GM12878 (cell line): ENCODE results near the gene CCDC8. TPM values are rescaled to one million over a fixed set of nuclear protein-coding genes. Genes with fewer than 3 reads are reported as not detected.
A peak's percentile ranks its signal among the peaks of the same experiment; 100 is the strongest.
"Not testable (repeated sequence)": the region's sequence is repeated elsewhere in the genome, so short reads cannot be mapped to it uniquely, and the experiment has no call there.

Experiments used
- ATAC-seq: fragments of 200-7000 bp; cut with Tn5 transposase; 3 replicates; pipeline ENCODE4 v1.9.1; 2020; ENCODE audit warnings: mild to moderate bottlenecking, moderate library complexity
- BruUV-seq: library from RNA; stranded (reverse); fragments of 400-500 nt; replicated peaks from 2 replicates; lab custom pipeline; 2021; lab: Mats Ljungman, UMichigan
- CTCF ChIA-PET: fragments of 300-600 bp; sonication (Branson Sonifier 250); formaldehyde crosslinking; extraction: SDS; loops from one replicate; lab custom pipeline; 2021; ENCODE audit warnings: inconsistent platforms; lab: Yijun Ruan, JAX
- POLR2A ChIA-PET: fragments of 350-600 bp; formaldehyde crosslinking; extraction: SDS; loops from one replicate; lab custom pipeline; 2021; ENCODE audit warnings: inconsistent platforms; lab: Charles Lee
- RAD21 ChIA-PET: fragments of 300-600 bp; sonication (Branson Sonifier 250); formaldehyde crosslinking; loops from one replicate; lab custom pipeline; 2023; ENCODE audit warnings: antibody characterized with exemption; ENCODE audit not compliant: unreplicated experiment; lab: Charles Lee
- SMC1A ChIA-PET: fragments of 300-600 bp; sonication (Branson Sonifier 250); formaldehyde crosslinking; loops from one replicate; lab custom pipeline; 2023; ENCODE audit not compliant: unreplicated experiment, uncharacterized antibody; lab: Charles Lee
- DNase-seq: peaks from one replicate; pipeline ENCODE4 v3.0.0-alpha.2; 2011; ENCODE audit warnings: low read depth, low spot score
- FAIRE-seq: peaks from 3 replicates; lab custom pipeline; 2011; peaks lifted over from hg19 to GRCh38; lab: Jason Lieb, UNC
- H2AFZ ChIP-seq: 2 replicates; pipeline ENCODE4 v1.6.0; 2011; ENCODE audit warnings: low read depth, low read length, control low read depth; ENCODE audit not compliant: control insufficient read depth
- H3K27ac ChIP-seq: 2 replicates; pipeline ENCODE4 v1.5.1; 2011; ENCODE audit warnings: control low read depth; ENCODE audit not compliant: control insufficient read depth, insufficient read depth
- H3K27me3 ChIP-seq, 2 experiments: replicated peaks in 1 of 2; 2 replicates each; pipeline versions ENCODE4 v1.6.0 to v1.6.1; 2011; ENCODE audit warnings: low read length in 1 of 2; ENCODE audit not compliant: control insufficient read depth in 2 of 2, insufficient read depth in 2 of 2
- H3K36me3 ChIP-seq, 2 experiments: 2 replicates each; pipeline ENCODE4 v1.5.1; 2011; ENCODE audit warnings: low read length in 1 of 2; ENCODE audit not compliant: control insufficient read depth in 2 of 2, insufficient read depth in 2 of 2
- H3K4me1 ChIP-seq: 2 replicates; pipeline ENCODE4 v1.6.1; 2011; ENCODE audit warnings: mild to moderate bottlenecking, low read length, moderate library complexity, mixed read lengths; ENCODE audit not compliant: control insufficient read depth, insufficient read depth
- H3K4me2 ChIP-seq: 2 replicates; pipeline ENCODE4 v1.6.0; 2011; ENCODE audit warnings: control low read depth; ENCODE audit not compliant: control insufficient read depth, insufficient read depth
- H3K4me3 ChIP-seq: fragments of 200-600 bp; sonication (generic); 2 replicates; pipeline ENCODE4 v1.5.1; 2016
- H3K79me2 ChIP-seq: 2 replicates; pipeline ENCODE4 v1.6.0; 2011; ENCODE audit warnings: low read length; ENCODE audit not compliant: control insufficient read depth, insufficient read depth
- H3K9ac ChIP-seq: 2 replicates; pipeline ENCODE4 v1.8.0; 2011; ENCODE audit warnings: low read length, control low read depth, mixed read lengths; ENCODE audit not compliant: control insufficient read depth, insufficient read depth
- H3K9me3 ChIP-seq: replicated peaks from 3 replicates; pipeline ENCODE4 v1.5.1; 2011; ENCODE audit warnings: mild to moderate bottlenecking, low read length; ENCODE audit not compliant: control insufficient read depth, insufficient read depth
- H4K20me1 ChIP-seq: 2 replicates; pipeline ENCODE4 v1.6.0; 2011; ENCODE audit not compliant: control insufficient read depth, insufficient read depth
- BCL3 ChIP-seq: IDR thresholded peaks from 2 replicates; pipeline ENCODE4 v1.6.1; 2011; ENCODE audit warnings: borderline replicate concordance, low read depth, mild to moderate bottlenecking, moderate library complexity, low read length; ENCODE audit not compliant: insufficient read depth, poor library complexity, severe bottlenecking
- ZNF217 ChIP-seq: fragments of 450-650 bp; IDR thresholded peaks from 2 replicates; pipeline ENCODE4 v1.6.1; 2017; ENCODE audit warnings: antibody characterized with exemption, mild to moderate bottlenecking
- WGBS: methylation state at CpG from one replicate; pipeline ENCODE4 v1.1.6; 2016; ENCODE audit warnings: low lambda C conversion rate; ENCODE audit not compliant: insufficient replicate concordance, insufficient coverage; ENCODE audit errors: missing lambda C conversion rate; 5-methylcytosine and 5-hydroxymethylcytosine counted together
- in situ Hi-C: fragments of 300-500 bp; cut with MboI; formaldehyde crosslinking; loops from 9 replicates; pipeline ENCODE4 v1.14.3; 2018; ENCODE audit warnings: mixed read lengths
- intact Hi-C: fragments of 100-400 bp; cut with micrococcal nuclease; formaldehyde crosslinking; loops from one replicate; pipeline ENCODE4 v1.14.2; 2022; ENCODE audit not compliant: unreplicated experiment
- polyA plus RNA-seq, 11 experiments: library from polyadenylated mRNA; depleted of rRNA in 4 of 11; unstranded in 6 of 11; stranded (reverse) in 5 of 11; fragments of >200 nt; fragmentation: Nextera tagmentation in 4 of 11; fragmentation: Illumina TruSeq in 1 of 11; extraction: Ambion mirVana in 4 of 11; extraction: Trizol in 1 of 11; gene quantifications; 1 replicate in 1 of 11; 2 replicates in 10 of 11; pipeline versions ENCODE4 v1.2.1 to v1.2.3, GENCODE V29; 2011 to 2016; ENCODE audit warnings: inconsistent platforms in 2 of 11, missing spikeins in 2 of 11, low read depth in 1 of 11
- total RNA-seq, 4 experiments: library from RNA; depleted of rRNA in 3 of 4; stranded (reverse); fragments of >200 nt in 3 of 4; fragmentation: Illumina TruSeq in 1 of 4; extraction: Trizol in 1 of 4; gene quantifications; 2 replicates each; pipeline versions ENCODE4 v1.2.1 to v1.2.3, GENCODE V29; 2013 to 2021

Gene CCDC8
- total and polyA plus RNA-seq, 10 of the 15 experiments (the other 5 are each of a cell fraction or from before 2014, with no cell fraction given): under 0.01 to 0.15 (median 0.05) TPM; not detected in 5

DNA sequence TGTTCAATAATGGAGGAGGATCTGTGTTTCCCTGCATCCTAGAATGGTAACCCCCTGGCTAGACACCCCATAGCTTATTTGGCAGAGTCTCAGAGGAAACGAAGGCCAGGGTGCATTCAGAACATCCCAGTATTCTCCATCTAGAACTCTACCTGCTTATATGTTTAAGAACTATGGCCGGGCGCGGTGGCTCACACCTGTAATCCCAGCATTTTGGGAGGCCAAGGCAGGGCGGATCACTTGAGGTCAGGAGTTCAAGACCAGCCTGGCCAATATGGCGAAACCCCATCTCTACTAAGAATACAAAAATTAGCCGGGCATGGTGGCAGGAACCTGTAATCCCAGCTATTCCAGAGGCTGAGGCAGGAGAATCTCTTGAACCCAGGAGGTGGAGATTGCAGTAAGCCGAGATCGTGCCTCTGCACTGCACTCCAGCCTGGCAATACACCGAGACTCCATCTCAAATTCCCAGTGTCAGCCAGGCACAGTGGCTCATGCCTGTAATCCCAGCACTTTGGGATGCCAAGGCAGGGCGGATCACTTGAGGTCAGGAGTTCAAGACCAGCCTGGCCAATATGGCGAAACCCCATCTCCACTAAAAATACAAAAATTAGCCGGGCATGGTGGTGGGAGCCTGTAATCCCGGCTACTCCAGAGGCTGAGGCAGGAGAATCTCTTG, 15.4 kb downstream of the CCDC8 start:
- H3K79me2 ChIP-seq, H3K9ac ChIP-seq, H3K4me2 ChIP-seq, H3K27me3 ChIP-seq, H3K4me3 ChIP-seq, POLR2A ChIA-PET, H3K4me1 ChIP-seq, H3K27ac ChIP-seq, FAIRE-seq, in situ Hi-C loops, H3K36me3 ChIP-seq, H3K9me3 ChIP-seq, H4K20me1 ChIP-seq, SMC1A ChIA-PET, BruUV-seq, DNase-seq, H2AFZ ChIP-seq, ATAC-seq: not testable (repeated sequence)
- intact Hi-C loops: loop anchor here (10.0 kb wide), 1 partner anchor 113 kb away; no protein-coding TSS in a partner anchor
- WGBS: 66% methylated on average over 14 of the region's 14 CpGs
- RAD21 ChIA-PET: interaction anchor here (1.7 kb wide), 1 partner anchor 117 kb away, joined by 6 read pairs; no protein-coding TSS in a partner anchor
- CTCF ChIA-PET: interaction anchor here (0.7 to 2.9 kb wide), 5 partner anchors 30 to 163 kb away, joined by 4 to 12 read pairs (median 5); no protein-coding TSS in a partner anchor

- no peak overlapping the region for H2AFZ ChIP-seq
- H3K36me3 ChIP-seq: peaks cover 15% of the 10 kb centered on the region in 2 experiments
- ChIA-PET RAD21 (interaction anchor here (1.1 kb wide), 1 partner anchor 93 kb away, joined by 4 read pairs; no protein-coding TSS in a partner anchor), POLR2A (no interaction called here), SMC1A (interaction anchor here (1.2 to 2.8 kb wide), 3 partner anchors 36 to 113 kb away, joined by 3 to 9 read pairs (median 6); no protein-coding TSS in a partner anchor), CTCF (interaction anchor here (0.8 to 3.5 kb wide), 9 partner anchors 9 to 120 kb away, joined by 3 to 20 read pairs (median 3); partner anchors contain the start of gene PPP5C)
- H3K4me1 ChIP-seq: no peaks in the 10 kb centered on the region
- H3K4me2 ChIP-seq: no peak overlapping the region
- no peak overlapping the region for H3K27ac ChIP-seq
- DNase-seq (no peak), ATAC-seq (no peak), FAIRE-seq (no peak)
- no peaks in the 10 kb centered on the region for H4K20me1 ChIP-seq
- 89% methylated on average over 5 of the region's 5 CpGs for WGBS
- no peaks in the 10 kb centered on the region for H3K9me3 ChIP-seq
- no TSS peak for BruUV-seq
- H3K27me3 ChIP-seq: no peaks in the 10 kb centered on the region
- no peak overlapping the region for H3K4me3 ChIP-seq
- peak; percentile 7 for TF ChIP-seq BCL3
- TF ChIP-seq ZNF217: no peak
- no peak overlapping the region for H3K9ac ChIP-seq
- H3K79me2 ChIP-seq: no peaks in the 10 kb centered on the region
- intact Hi-C loops (loop anchor here (2.0 to 10.0 kb wide), 2 partner anchors 94 to 110 kb away; no protein-coding TSS in a partner anchor), in situ Hi-C loops (no loop called here)
Measured at GRCh38 chr19:46394402-46394797, 19.0 kb downstream of the CCDC8 start.
